PC-9 (cell line): Measurements from ENCODE around the gene ATP1A2.

Source experiments
- EZH2 ChIP-seq: fragments of 200-600 bp; sonication (generic); IDR thresholded peaks from 2 replicates; pipeline ENCODE4 v1.8.0; 2017; ENCODE audit warnings: antibody characterized with exemption, low read depth
- TF ChIP-seq, protein P1 (sequence below): fragments of 200-600 bp; sonication (generic); conservative IDR thresholded peaks from 2 replicates; pipeline ENCODE4 v1.6.1; 2017; ENCODE audit warnings: mixed run types, antibody characterized with exemption, mild to moderate bottlenecking, moderate library complexity

DNA sequence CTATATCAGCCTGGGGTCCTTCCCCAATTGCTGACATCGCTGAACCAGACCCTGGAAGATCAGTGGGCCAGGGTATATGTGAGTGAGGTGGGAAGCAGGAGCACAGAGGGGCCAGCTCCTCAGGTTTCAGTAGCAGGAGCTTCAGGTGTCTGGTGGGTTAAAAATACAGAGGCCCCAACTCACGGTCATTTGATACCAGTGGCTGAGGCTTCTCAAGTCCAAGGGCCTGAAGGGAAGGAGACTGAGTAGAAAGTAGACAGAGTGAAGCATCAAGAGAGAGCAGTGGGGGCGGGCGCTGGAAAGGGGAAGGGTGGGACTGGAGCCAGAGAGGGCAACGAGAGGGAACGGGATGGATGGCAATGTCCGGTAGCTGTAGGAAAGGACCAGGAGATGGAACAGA lies 72.8 kb downstream of the ATP1A2 start:
- TF ChIP-seq, protein P1, sequence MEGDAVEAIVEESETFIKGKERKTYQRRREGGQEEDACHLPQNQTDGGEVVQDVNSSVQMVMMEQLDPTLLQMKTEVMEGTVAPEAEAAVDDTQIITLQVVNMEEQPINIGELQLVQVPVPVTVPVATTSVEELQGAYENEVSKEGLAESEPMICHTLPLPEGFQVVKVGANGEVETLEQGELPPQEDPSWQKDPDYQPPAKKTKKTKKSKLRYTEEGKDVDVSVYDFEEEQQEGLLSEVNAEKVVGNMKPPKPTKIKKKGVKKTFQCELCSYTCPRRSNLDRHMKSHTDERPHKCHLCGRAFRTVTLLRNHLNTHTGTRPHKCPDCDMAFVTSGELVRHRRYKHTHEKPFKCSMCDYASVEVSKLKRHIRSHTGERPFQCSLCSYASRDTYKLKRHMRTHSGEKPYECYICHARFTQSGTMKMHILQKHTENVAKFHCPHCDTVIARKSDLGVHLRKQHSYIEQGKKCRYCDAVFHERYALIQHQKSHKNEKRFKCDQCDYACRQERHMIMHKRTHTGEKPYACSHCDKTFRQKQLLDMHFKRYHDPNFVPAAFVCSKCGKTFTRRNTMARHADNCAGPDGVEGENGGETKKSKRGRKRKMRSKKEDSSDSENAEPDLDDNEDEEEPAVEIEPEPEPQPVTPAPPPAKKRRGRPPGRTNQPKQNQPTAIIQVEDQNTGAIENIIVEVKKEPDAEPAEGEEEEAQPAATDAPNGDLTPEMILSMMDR = no peak
- TF ChIP-seq EZH2 = no peak
